Loucy (cell line): ENCODE measurements around the gene FRS2.

Experiments
- H2AFZ ChIP-seq: fragments of 200-600 bp; sonication (generic); 2 replicates; pipeline ENCODE4 v1.6.0; 2016; ENCODE audit warnings: antibody characterized with exemption, mild to moderate bottlenecking, low read length, moderate library complexity
- H3F3A ChIP-seq: fragments of 200-600 bp; 2 replicates; pipeline ENCODE4 v1.6.0; 2016; ENCODE audit warnings: antibody characterized with exemption, low read depth, mild to moderate bottlenecking
- H3K27me3 ChIP-seq: fragments of 200-600 bp; sonication (generic); 2 replicates; pipeline ENCODE4 v1.6.1; 2014; ENCODE audit warnings: low read length, mild to moderate bottlenecking; ENCODE audit not compliant: insufficient read depth, poor library complexity, severe bottlenecking
- H3K36me3 ChIP-seq: fragments of 200-600 bp; sonication (generic); 2 replicates; pipeline ENCODE4 v1.6.1; 2016; ENCODE audit warnings: low read length; ENCODE audit not compliant: insufficient read depth
- H3K4me1 ChIP-seq: fragments of 200-600 bp; sonication (generic); 2 replicates; pipeline ENCODE4 v1.5.1; 2014; ENCODE audit warnings: low read length, mild to moderate bottlenecking; ENCODE audit not compliant: insufficient read depth, poor library complexity, severe bottlenecking
- H3K4me2 ChIP-seq: fragments of 200-600 bp; sonication (generic); 2 replicates; pipeline ENCODE4 v1.6.0; 2014; ENCODE audit warnings: antibody characterized with exemption, low read length, low read depth, mild to moderate bottlenecking; ENCODE audit not compliant: poor library complexity, severe bottlenecking
- H3K4me3 ChIP-seq: fragments of 200-600 bp; sonication (generic); 2 replicates; pipeline ENCODE4 v1.5.1; 2014; ENCODE audit warnings: low read length, mild to moderate bottlenecking, mixed read lengths; ENCODE audit not compliant: poor library complexity, severe bottlenecking
- H3K79me2 ChIP-seq: fragments of 200-600 bp; sonication (generic); 2 replicates; pipeline ENCODE4 v1.6.1; 2014; ENCODE audit warnings: low read length; ENCODE audit not compliant: insufficient read depth
- H3K9ac ChIP-seq: fragments of 200-600 bp; sonication (generic); 2 replicates; pipeline ENCODE4 v1.6.0; 2014; ENCODE audit warnings: mild to moderate bottlenecking, low read depth, low read length, moderate library complexity; ENCODE audit not compliant: poor library complexity, severe bottlenecking
- H3K9me2 ChIP-seq: fragments of 200-600 bp; sonication (generic); replicated peaks from 2 replicates; pipeline ENCODE4 v1.6.1; 2016; ENCODE audit warnings: low read depth, low read length, mixed read lengths
- H3K9me3 ChIP-seq: fragments of 200-600 bp; sonication (generic); 2 replicates; pipeline ENCODE4 v1.6.1; 2014; ENCODE audit warnings: mild to moderate bottlenecking, antibody characterized with exemption, low read length, low read depth; ENCODE audit not compliant: insufficient read depth
- H4K20me1 ChIP-seq: fragments of 200-600 bp; sonication (generic); 2 replicates; pipeline ENCODE4 v1.6.0; 2014; ENCODE audit warnings: antibody characterized with exemption, low read length, mild to moderate bottlenecking; ENCODE audit not compliant: insufficient read depth, poor library complexity, severe bottlenecking
- EZH2phosphoT487 ChIP-seq: fragments of 200-600 bp; IDR thresholded peaks from 2 replicates; pipeline ENCODE4 v1.6.1; 2018; ENCODE audit warnings: antibody characterized with exemption, mild to moderate bottlenecking, moderate library complexity, borderline replicate concordance
- TF ChIP-seq, protein P1 (sequence below): fragments of 200-600 bp; sonication (generic); conservative IDR thresholded peaks from 2 replicates; pipeline ENCODE4 v1.5.1; 2014; ENCODE audit warnings: mild to moderate bottlenecking, antibody characterized with exemption, low read length

FRS2 gene

DNA sequence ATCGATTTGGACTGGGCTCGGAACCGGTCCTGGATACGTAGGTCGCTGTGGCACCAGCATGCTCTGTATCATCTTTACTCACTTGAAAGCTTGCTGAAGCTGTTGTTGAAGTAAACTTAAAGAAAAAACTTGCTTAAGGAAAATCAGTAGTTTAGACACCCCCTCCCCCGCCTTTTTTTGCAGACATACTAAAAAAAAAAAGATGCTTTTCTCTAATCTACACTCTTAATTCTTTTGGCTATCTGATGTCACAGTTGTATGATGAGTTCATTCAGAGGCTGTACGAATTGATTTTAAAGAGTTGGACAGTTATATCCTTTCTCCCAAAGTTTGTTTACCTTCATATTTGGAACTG is 865 bp downstream of the FRS2 start:
- Histone ChIP-seq H4K20me1 (peaks cover 51% of the 10 kb centered on the region), H3K4me3 (peak overlapping the region; percentile 88), H3K4me1 (peaks cover 53% of the 10 kb centered on the region), H3K4me2 (peak overlapping the region; percentile 89), H3K9me3 (no peaks in the 10 kb centered on the region), H3K36me3 (no peaks in the 10 kb centered on the region), H3K9me2 (no peaks in the 10 kb centered on the region), H3K79me2 (peaks cover 59% of the 10 kb centered on the region), H3F3A (no peaks in the 10 kb centered on the region), H3K27me3 (no peaks in the 10 kb centered on the region), H2AFZ (no peak overlapping the region), H3K9ac (peak overlapping the region; percentile 93)
- TF ChIP-seq, protein P1, sequence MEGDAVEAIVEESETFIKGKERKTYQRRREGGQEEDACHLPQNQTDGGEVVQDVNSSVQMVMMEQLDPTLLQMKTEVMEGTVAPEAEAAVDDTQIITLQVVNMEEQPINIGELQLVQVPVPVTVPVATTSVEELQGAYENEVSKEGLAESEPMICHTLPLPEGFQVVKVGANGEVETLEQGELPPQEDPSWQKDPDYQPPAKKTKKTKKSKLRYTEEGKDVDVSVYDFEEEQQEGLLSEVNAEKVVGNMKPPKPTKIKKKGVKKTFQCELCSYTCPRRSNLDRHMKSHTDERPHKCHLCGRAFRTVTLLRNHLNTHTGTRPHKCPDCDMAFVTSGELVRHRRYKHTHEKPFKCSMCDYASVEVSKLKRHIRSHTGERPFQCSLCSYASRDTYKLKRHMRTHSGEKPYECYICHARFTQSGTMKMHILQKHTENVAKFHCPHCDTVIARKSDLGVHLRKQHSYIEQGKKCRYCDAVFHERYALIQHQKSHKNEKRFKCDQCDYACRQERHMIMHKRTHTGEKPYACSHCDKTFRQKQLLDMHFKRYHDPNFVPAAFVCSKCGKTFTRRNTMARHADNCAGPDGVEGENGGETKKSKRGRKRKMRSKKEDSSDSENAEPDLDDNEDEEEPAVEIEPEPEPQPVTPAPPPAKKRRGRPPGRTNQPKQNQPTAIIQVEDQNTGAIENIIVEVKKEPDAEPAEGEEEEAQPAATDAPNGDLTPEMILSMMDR: no peak
- TF ChIP-seq EZH2phosphoT487: no peak

DNA sequence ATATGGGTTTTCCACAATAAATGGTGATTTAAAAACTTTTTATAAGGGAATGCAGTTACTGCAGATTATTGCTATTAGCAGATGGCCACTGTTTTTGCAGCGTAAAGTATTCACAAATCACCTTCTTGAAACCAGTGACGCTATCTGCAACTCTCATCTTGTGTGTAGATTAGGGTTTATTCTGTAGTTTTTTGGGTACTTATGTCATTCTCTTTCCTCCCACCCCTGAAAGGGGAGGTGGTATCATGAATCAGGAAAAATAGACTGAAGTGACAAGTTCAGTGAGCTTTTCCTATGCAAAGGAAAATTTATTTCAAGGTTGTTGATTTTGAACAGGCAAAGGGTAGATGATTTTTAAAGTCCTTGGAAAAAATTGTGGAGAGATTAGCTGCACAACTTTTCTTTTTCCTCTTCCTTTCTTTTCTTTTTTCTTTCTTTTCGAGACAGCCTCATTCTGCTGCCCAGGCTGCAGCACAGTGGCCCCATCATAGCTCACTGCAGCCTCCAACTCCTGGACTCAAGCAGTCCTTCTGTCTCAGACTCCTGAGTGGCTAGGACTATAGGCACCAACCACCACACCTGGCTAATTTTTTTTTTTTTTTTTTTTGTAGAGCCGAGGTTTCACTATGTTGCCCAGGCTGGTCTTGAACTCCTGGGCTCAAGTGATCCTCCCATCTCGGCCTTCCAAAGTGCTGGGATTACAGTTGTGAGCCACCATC is 1.6 kb downstream of the FRS2 start:
- Histone ChIP-seq H3K4me1 (peaks cover 57% of the 10 kb centered on the region), H2AFZ (no peak overlapping the region), H3K4me3 (peak overlapping the region; percentile 88), H3K9ac (peak overlapping the region; percentile 93), H3K4me2 (peak overlapping the region; percentile 89), H3K79me2 (peaks cover 65% of the 10 kb centered on the region), H3K27me3 (no peaks in the 10 kb centered on the region), H3K36me3 (no peaks in the 10 kb centered on the region), H4K20me1 (peaks cover 55% of the 10 kb centered on the region), H3K9me2 (no peaks in the 10 kb centered on the region), H3F3A (no peaks in the 10 kb centered on the region), H3K9me3 (no peaks in the 10 kb centered on the region)
- no peak for TF ChIP-seq EZH2phosphoT487
- TF ChIP-seq, protein P1: no peak

GRCh38 chr12:69473262-69473661 is 3.1 kb downstream of the FRS2 start:
- Histone ChIP-seq H3K9ac (peak overlapping the region; percentile 93), H3K4me2 (peak overlapping the region; percentile 89)

More at GRCh38 chr12:69473262-69473661, 3.1 kb downstream of the FRS2 start:
- no peak overlapping the region for H2AFZ ChIP-seq
- TF ChIP-seq EZH2phosphoT487: no peak
- TF ChIP-seq, protein P1: no peak
- peaks cover 57% of the 10 kb centered on the region for H3K4me1 ChIP-seq
- H3K4me3 ChIP-seq: peak overlapping the region; percentile 88
- no peaks in the 10 kb centered on the region for H3F3A ChIP-seq
- no peaks in the 10 kb centered on the region for H3K27me3 ChIP-seq
- peaks cover 55% of the 10 kb centered on the region for H4K20me1 ChIP-seq
- no peaks in the 10 kb centered on the region for H3K9me2 ChIP-seq
- no peaks in the 10 kb centered on the region for H3K9me3 ChIP-seq
- H3K36me3 ChIP-seq: no peaks in the 10 kb centered on the region
- peaks cover 69% of the 10 kb centered on the region for H3K79me2 ChIP-seq
